HG02870 (cell line): ENCODE results near the gene GALNT5.

Experiments
- ATAC-seq: cut with Tn5 transposase; IDR thresholded peaks from one replicate; pipeline ENCODE4 v1.9.1; 2021; ENCODE audit warnings: mild to moderate bottlenecking, moderate library complexity; ENCODE audit not compliant: unreplicated experiment

Gene GALNT5

GRCh38 chr2:157362627-157363026 is 105.1 kb downstream of the GALNT5 start:
- no peak for ATAC-seq

- ATAC-seq, result peak; percentile 43
Observed at GRCh38 chr2:157363612-157364101, 106.2 kb downstream of the GALNT5 start.
